ENCODE measurements around the gene SLC19A1.

SLC19A1 gene

DNA sequence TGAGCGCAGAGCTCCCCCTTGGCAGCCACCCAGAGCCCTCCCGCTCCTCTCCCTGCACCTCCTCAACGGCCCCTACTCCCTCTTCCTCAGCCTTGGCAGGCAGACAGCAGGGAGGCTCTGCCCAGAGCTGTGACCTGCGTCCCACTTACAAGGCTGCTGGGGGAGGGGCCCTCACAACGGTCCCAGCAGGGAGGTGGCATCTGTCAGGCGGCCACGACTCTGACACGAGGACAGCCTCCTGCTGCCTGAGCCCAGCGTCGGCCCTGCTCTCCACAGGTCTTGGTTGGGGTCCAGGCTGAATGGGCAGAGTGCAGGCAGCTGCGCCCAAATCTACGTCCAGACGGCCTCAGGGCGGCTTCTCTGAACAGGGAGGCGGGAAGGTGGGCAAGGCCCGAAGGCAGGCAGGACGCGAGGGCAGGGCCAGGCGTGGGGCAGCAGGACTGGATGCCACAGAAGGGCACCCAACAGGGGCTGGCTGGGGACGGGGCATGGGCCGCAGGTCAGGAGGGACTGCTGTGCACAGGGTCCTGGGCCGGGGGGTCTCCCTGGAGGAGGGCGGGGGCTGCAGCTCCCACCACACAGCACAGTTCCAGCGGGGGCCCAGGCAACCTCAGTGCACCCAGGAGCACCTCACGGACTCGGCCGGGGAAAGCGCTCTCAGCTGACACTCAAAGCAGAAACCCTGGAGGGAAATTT, 7.5 kb downstream of the SLC19A1 start:
- no peak overlapping the region for H2AK5ac ChIP-seq (ENCODE audit: low read length)
- no peak overlapping the region for H3K18ac ChIP-seq (ENCODE audit: low read length)
- no peak for DNase-seq
- no peak overlapping the region for H4K5ac ChIP-seq (ENCODE audit: low read length)
- H3K56ac ChIP-seq (ENCODE audit: low read length): no peak overlapping the region
- no peak overlapping the region for H2BK15ac ChIP-seq (replicated peaks; ENCODE audit: low read depth)
- H3K36me3 ChIP-seq (ENCODE audit: control insufficient read depth, insufficient read depth, low read length): peaks cover 5% of the 10 kb centered on the region
- H2BK120ac ChIP-seq (ENCODE audit: low read depth, low read length): no peak overlapping the region
- H3K4me2 ChIP-seq (ENCODE audit: low read length): no peak overlapping the region
- no CpG with 5 or more reads among the region's 28 CpGs for WGBS (ENCODE audit: extremely low coverage, insufficient coverage, low lambda C conversion rate)
- H3K4me1 ChIP-seq (ENCODE audit: control insufficient read depth, low read depth, low read length): no peaks in the 10 kb centered on the region
- no peak overlapping the region for H2BK5ac ChIP-seq (ENCODE audit: low read length)
- no peak overlapping the region for H3K4ac ChIP-seq (ENCODE audit: low read depth, low read length)
- H4K8ac ChIP-seq (ENCODE audit: low read depth, low read length): no peak overlapping the region
- H3K9ac ChIP-seq (ENCODE audit: low read length): no peak overlapping the region
- peaks cover 8% of the 10 kb centered on the region for H3K79me2 ChIP-seq (ENCODE audit: control insufficient read depth, insufficient read depth, low read length)
- H3K23ac ChIP-seq (ENCODE audit: low read length): peak overlapping the region; percentile 45
- H3K79me1 ChIP-seq (ENCODE audit: low read length): peaks cover 5% of the 10 kb centered on the region
- no peak overlapping the region for H3K4me3 ChIP-seq (ENCODE audit: low read length)
- no peaks in the 10 kb centered on the region for H3K27me3 ChIP-seq (ENCODE audit: insufficient read depth, low read length, poor library complexity)
- no peak overlapping the region for H3K27ac ChIP-seq (ENCODE audit: low read depth, low read length)

- no peak overlapping the region for H3K56ac ChIP-seq (ENCODE audit: low read length)
- no CpG with 5 or more reads among the region's 20 CpGs for WGBS (ENCODE audit: extremely low coverage, insufficient coverage, low lambda C conversion rate)
- no peak overlapping the region for H3K18ac ChIP-seq (ENCODE audit: low read length)
- peaks cover 3% of the 10 kb centered on the region for H3K79me1 ChIP-seq (ENCODE audit: low read length)
- H3K4me3 ChIP-seq (ENCODE audit: low read length): no peak overlapping the region
- peaks cover 8% of the 10 kb centered on the region for H3K36me3 ChIP-seq (ENCODE audit: control insufficient read depth, insufficient read depth, low read length)
- no peaks in the 10 kb centered on the region for H3K27me3 ChIP-seq (ENCODE audit: insufficient read depth, low read length, poor library complexity)
- no peak overlapping the region for H3K23ac ChIP-seq (ENCODE audit: low read length)
- H3K4me1 ChIP-seq (ENCODE audit: control insufficient read depth, low read depth, low read length): no peaks in the 10 kb centered on the region
- no peak overlapping the region for H3K27ac ChIP-seq (ENCODE audit: low read depth, low read length)
- H4K8ac ChIP-seq (ENCODE audit: low read depth, low read length): no peak overlapping the region
- DNase-seq: no peak
- no peak overlapping the region for H3K4ac ChIP-seq (ENCODE audit: low read depth, low read length)
- H2BK15ac ChIP-seq (replicated peaks; ENCODE audit: low read depth): no peak overlapping the region
- H2BK120ac ChIP-seq (ENCODE audit: low read depth, low read length): no peak overlapping the region
- no peak overlapping the region for H2AK5ac ChIP-seq (ENCODE audit: low read length)
- no peak overlapping the region for H2BK5ac ChIP-seq (ENCODE audit: low read length)
- H3K9ac ChIP-seq (ENCODE audit: low read length): no peak overlapping the region
- no peak overlapping the region for H4K5ac ChIP-seq (ENCODE audit: low read length)
- peaks cover 4% of the 10 kb centered on the region for H3K79me2 ChIP-seq (ENCODE audit: control insufficient read depth, insufficient read depth, low read length)
- H3K4me2 ChIP-seq (ENCODE audit: low read length): no peak overlapping the region
Measured at GRCh38 chr21:45533846-45534635, 8.2 kb downstream of the SLC19A1 start.

DNA sequence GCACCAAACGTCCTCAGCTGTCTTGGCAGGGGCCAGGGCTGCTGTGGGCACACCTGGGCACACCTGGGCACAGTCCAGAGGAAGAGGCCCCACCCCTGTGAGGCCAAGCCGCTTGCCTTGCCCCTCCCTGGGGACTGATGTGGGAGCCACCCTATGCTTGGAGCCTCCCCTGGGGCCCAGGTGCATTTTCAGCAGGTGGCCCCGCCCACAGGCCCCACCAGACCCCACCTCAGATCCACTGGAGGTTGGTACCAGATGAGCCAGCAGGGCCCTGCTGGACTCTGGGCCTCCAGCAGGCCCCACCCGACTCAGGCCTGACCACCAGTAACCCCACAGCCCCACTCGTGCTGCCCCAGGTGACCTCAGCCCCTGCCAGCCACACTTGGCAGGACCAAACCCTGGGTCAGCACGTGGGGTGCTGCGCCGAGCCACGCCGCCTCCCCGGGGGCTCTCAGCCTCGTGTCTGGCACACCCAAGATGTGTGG, 8.8 kb downstream of the SLC19A1 start:
- no CpG with 5 or more reads among the region's 12 CpGs for WGBS (ENCODE audit: extremely low coverage, insufficient coverage, low lambda C conversion rate)
- H3K36me3 ChIP-seq (ENCODE audit: control insufficient read depth, insufficient read depth, low read length): peaks cover 8% of the 10 kb centered on the region
- H4K8ac ChIP-seq (ENCODE audit: low read depth, low read length): no peak overlapping the region
- H3K4me2 ChIP-seq (ENCODE audit: low read length): no peak overlapping the region
- H4K5ac ChIP-seq (ENCODE audit: low read length): no peak overlapping the region
- no peak for DNase-seq
- H3K18ac ChIP-seq (ENCODE audit: low read length): no peak overlapping the region
- H3K56ac ChIP-seq (ENCODE audit: low read length): no peak overlapping the region
- H3K9ac ChIP-seq (ENCODE audit: low read length): no peak overlapping the region
- H3K4me3 ChIP-seq (ENCODE audit: low read length): no peak overlapping the region
- H2BK120ac ChIP-seq (ENCODE audit: low read depth, low read length): no peak overlapping the region
- no peaks in the 10 kb centered on the region for H3K4me1 ChIP-seq (ENCODE audit: control insufficient read depth, low read depth, low read length)
- H2AK5ac ChIP-seq (ENCODE audit: low read length): no peak overlapping the region
- H3K27me3 ChIP-seq (ENCODE audit: insufficient read depth, low read length, poor library complexity): no peaks in the 10 kb centered on the region
- no peaks in the 10 kb centered on the region for H3K79me2 ChIP-seq (ENCODE audit: control insufficient read depth, insufficient read depth, low read length)
- H2BK15ac ChIP-seq (replicated peaks; ENCODE audit: low read depth): no peak overlapping the region
- H3K27ac ChIP-seq (ENCODE audit: low read depth, low read length): no peak overlapping the region
- H3K4ac ChIP-seq (ENCODE audit: low read depth, low read length): no peak overlapping the region
- H3K79me1 ChIP-seq (ENCODE audit: low read length): peaks cover 3% of the 10 kb centered on the region
- H3K23ac ChIP-seq (ENCODE audit: low read length): no peak overlapping the region
- H2BK5ac ChIP-seq (ENCODE audit: low read length): no peak overlapping the region

DNA sequence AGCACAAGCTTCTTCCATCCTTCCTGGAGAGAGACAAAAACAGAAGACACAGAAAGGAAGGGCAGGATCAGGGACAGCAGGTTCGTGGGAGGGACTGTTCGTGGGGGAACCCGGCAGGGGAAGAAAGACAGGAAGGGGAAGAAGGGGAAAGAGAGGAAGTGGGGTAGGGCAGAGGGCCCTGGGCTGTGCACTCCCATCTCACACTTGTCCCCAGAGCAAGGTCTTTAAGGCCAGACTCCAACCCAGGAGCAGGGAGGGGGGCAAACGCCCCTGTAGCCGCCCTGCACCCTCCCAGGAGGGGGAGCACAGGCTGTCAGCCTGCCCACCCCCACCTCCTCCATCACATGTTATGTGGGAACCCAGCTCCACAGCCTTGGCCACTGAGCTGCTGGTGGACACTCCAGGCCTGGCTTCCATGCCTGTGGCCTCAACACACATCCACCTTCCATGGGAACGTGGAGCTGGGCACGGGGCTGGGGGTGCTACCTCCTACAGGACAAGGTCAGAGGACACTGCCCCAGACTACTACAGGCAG, 9.3 kb downstream of the SLC19A1 start:
- peaks cover 8% of the 10 kb centered on the region for H3K36me3 ChIP-seq (ENCODE audit: control insufficient read depth, insufficient read depth, low read length)
- no peak overlapping the region for H4K5ac ChIP-seq (ENCODE audit: low read length)
- DNase-seq: no peak
- H3K79me1 ChIP-seq (ENCODE audit: low read length): peaks cover 3% of the 10 kb centered on the region
- no peak overlapping the region for H3K18ac ChIP-seq (ENCODE audit: low read length)
- H3K56ac ChIP-seq (ENCODE audit: low read length): no peak overlapping the region
- no peaks in the 10 kb centered on the region for H3K4me1 ChIP-seq (ENCODE audit: control insufficient read depth, low read depth, low read length)
- no peak overlapping the region for H2BK15ac ChIP-seq (replicated peaks; ENCODE audit: low read depth)
- no peak overlapping the region for H2AK5ac ChIP-seq (ENCODE audit: low read length)
- WGBS (ENCODE audit: extremely low coverage, insufficient coverage, low lambda C conversion rate): no CpG with 5 or more reads among the region's 7 CpGs
- H4K8ac ChIP-seq (ENCODE audit: low read depth, low read length): no peak overlapping the region
- H3K4me3 ChIP-seq (ENCODE audit: low read length): no peak overlapping the region
- H3K4me2 ChIP-seq (ENCODE audit: low read length): no peak overlapping the region
- H2BK5ac ChIP-seq (ENCODE audit: low read length): no peak overlapping the region
- no peak overlapping the region for H3K23ac ChIP-seq (ENCODE audit: low read length)
- no peak overlapping the region for H2BK120ac ChIP-seq (ENCODE audit: low read depth, low read length)
- H3K27me3 ChIP-seq (ENCODE audit: insufficient read depth, low read length, poor library complexity): no peaks in the 10 kb centered on the region
- no peaks in the 10 kb centered on the region for H3K79me2 ChIP-seq (ENCODE audit: control insufficient read depth, insufficient read depth, low read length)
- no peak overlapping the region for H3K9ac ChIP-seq (ENCODE audit: low read length)
- no peak overlapping the region for H3K4ac ChIP-seq (ENCODE audit: low read depth, low read length)
- no peak overlapping the region for H3K27ac ChIP-seq (ENCODE audit: low read depth, low read length)

DNA sequence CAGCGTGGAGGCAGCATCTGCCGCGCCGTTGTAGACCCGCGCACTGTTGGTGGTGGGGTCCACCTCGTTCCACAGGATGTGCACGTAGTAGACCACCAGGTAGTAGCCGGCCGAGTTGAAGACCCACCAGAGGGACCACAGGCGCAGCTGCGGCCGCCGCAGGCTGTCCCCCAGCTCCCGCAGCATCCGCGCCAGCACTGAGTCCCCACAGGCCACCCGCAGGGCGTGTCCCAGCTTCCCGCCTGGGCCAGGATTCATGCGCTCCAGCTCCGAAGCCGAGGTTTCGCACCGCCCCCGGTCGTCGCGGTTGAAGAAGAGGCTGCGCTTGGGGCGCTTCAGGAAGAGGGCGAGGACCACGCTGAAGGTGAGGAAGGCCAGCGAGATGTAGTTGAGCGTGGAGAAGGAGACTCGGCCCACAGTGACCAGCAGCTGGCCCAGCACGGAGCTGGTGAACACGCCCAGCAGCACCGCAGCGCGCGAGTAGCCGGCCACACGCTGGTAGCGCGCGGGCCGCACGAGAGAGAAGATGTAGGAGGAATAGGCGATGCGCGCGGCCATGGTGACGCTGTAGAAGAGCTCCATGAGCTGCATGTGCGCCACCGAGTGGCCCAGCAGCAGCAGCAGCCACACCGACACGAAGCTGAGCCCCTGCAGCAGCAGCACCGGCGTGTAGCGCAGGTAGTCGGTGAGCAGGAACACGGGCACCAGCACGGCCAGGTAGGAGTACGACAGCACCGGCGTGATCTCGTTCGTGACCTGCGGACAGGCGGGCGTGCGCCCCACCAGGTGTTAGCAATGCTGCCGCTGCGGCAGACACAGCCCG, 10.6 kb downstream of the SLC19A1 start:
- Histone ChIP-seq H3K56ac (ENCODE audit: low read length) (no peak overlapping the region), H3K9ac (ENCODE audit: low read length) (no peak overlapping the region), H2BK5ac (ENCODE audit: low read length) (no peak overlapping the region), H3K4me2 (ENCODE audit: low read length) (no peak overlapping the region), H2BK15ac (replicated peaks; ENCODE audit: low read depth) (no peak overlapping the region), H3K36me3 (ENCODE audit: control insufficient read depth, insufficient read depth, low read length) (peaks cover 8% of the 10 kb centered on the region), H2AK5ac (ENCODE audit: low read length) (no peak overlapping the region), H3K79me1 (ENCODE audit: low read length) (peaks cover 3% of the 10 kb centered on the region), H3K4ac (ENCODE audit: low read depth, low read length) (no peak overlapping the region), H3K79me2 (ENCODE audit: control insufficient read depth, insufficient read depth, low read length) (no peaks in the 10 kb centered on the region), H3K18ac (ENCODE audit: low read length) (no peak overlapping the region), H4K8ac (ENCODE audit: low read depth, low read length) (no peak overlapping the region), H4K5ac (ENCODE audit: low read length) (no peak overlapping the region), H3K23ac (ENCODE audit: low read length) (no peak overlapping the region), H3K4me1 (ENCODE audit: control insufficient read depth, low read depth, low read length) (no peaks in the 10 kb centered on the region), H3K27ac (ENCODE audit: low read depth, low read length) (no peak overlapping the region), H2BK120ac (ENCODE audit: low read depth, low read length) (no peak overlapping the region), H3K4me3 (ENCODE audit: low read length) (no peak overlapping the region), H3K27me3 (ENCODE audit: insufficient read depth, low read length, poor library complexity) (no peaks in the 10 kb centered on the region)
- no CpG with 5 or more reads among the region's 76 CpGs for WGBS (ENCODE audit: extremely low coverage, insufficient coverage, low lambda C conversion rate)
- no peak for DNase-seq
